ENCODE measurements around the gene KYAT1.

The KYAT1 gene

GRCh38 chr9:128906741-128907140 is 25.0 kb upstream of the KYAT1 start:
- DNase-seq = no peak

DNA sequence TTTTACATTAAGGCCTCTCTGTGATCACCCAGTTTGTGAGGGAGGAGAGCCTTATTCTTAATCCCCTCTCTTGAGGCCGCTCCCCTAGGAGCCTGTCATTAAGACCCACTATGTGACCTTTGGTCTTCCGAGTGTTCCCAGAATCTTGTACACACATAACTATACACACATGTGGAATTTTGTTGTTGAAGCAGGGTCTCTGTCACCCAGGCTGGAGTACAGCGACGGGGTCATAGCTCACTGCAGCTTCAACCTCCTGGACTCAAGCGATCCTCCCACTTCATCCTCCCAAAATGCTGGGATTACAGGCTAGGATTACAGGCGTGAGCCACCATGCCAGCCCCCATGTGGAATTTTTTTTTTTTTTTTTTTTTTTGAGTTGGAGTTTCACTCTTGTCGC is 24.2 kb upstream of the KYAT1 start:
- no peak for DNase-seq

DNA sequence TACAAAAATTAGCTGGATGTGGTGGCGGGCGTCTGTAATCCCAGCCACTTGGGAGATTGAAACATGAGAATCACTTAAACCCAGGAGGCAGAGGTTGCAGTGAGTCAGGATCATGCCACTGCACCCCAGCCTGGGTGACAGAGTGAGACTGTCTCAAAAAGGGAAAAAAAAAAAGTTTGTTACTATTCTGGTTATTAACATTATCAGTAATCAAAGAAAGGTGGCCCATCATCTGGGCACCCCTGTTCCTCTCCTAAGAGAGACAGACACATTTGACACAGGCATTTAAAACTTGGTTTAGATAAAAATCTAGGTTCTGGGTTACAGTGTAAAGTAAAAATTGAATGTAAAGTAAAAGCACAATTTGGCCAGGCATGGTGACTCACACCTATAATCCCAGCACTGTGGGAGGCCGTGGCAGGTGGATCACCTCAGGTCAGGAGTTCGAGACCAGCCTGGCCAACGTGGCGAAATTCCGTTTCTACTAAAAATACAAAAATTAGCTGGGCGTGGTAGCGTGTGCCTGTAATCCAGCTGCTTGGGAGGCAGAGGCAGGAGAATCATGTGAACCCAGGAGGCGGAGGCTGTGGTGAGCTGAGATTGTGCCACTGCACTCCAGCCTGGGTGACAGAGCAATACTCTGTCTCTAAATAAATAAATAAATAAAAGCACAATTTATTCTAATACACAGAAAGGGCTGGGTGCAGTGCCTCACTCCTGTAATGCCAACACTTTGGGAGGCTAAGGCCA is 22.3 kb upstream of the KYAT1 start:
- DNase-seq = peak in 1 of 3 donors; percentile 25

DNA sequence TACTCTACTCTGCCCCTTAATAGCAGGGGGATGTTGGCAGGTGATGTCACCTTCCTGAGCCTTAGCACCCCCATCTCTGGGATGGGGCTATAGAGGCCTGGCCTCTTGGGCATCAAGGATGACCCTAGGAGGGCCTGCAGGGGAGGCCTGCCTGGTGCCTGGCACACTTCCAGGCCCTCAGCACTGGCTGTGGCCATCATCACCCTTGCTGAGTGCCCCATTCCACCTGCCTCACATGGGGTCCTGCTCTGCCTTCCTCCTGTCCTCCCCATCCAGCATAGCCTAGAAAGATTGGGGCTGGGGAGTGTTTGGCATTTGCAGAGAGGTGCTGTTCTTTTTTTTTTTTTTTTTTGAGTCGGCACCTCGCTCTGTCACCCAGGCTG is 21.3 kb upstream of the KYAT1 start:
- no peak for DNase-seq

DNA sequence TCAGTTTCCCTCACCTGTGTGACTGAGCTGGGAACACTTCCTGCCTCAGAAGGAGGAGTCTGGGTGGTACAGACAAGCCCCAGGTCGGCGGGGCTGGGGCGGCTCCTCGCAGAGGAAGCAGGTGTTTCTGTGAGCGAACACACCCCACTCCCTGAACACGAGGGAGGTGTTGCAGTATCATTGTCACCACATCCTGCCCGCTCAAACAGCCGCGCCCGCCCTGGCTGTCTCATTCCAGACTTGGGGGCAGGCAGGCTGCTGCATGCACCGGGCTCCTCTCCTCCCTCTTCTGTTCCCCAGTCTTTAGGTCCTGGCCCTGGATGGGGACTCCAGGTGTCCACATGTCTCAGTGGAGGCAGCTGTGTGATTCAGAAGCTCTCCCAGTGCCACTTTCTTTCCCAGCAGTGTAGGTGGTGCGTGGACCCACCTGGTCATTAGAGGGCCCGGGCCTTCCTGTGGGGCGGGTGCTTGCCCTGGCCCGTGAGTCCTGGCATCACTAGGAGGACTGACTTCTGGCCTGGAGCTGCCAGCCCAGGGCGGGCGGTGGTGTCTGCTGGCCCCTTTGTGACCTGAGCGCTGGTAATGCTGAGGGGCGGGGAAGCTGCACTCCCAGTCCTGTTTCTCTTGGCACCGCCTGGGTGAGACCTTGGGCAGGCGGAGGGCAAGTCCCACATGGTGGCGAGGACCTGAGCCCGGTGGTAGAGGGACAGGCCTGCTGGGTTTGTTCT is 20.8 kb upstream of the KYAT1 start:
- DNase-seq = no peak

DNA sequence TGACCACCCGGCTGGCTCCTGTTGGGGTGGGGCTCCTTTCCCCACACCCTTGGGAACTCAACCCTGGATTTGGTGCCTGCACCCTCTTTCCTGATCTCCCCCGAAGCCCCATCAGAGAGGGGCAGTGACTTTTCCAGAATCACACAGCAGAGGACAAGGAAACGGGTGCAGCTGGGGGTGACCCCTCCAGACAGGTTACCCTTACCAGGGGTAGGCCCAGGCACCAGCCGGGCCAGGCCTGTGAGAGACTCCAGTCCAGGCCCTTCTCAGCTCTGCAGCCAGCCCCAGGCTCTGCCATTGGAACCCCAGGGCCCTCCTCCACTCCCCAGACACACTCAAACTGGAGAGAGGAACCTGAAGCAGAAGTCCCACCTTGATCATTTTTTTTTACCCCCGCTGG is 20.1 kb upstream of the KYAT1 start:
- DNase-seq = no peak

GRCh38 chr9:128901379-128901778 is 19.6 kb upstream of the KYAT1 start:
- DNase-seq = no peak

GRCh38 chr9:128899566-128900322 is 18.0 kb upstream of the KYAT1 start:
- peak in 1 of 3 donors; percentile 57 for DNase-seq

GRCh38 chr9:128898845-128899565 is 17.3 kb upstream of the KYAT1 start:
- DNase-seq = no peak

- DNase-seq = no peak
These were observed 16.6 kb upstream of the KYAT1 start for GRCh38 chr9:128898382-128898781.

GRCh38 chr9:128895556-128895955 is 13.8 kb upstream of the KYAT1 start:
- DNase-seq = no peak

DNA sequence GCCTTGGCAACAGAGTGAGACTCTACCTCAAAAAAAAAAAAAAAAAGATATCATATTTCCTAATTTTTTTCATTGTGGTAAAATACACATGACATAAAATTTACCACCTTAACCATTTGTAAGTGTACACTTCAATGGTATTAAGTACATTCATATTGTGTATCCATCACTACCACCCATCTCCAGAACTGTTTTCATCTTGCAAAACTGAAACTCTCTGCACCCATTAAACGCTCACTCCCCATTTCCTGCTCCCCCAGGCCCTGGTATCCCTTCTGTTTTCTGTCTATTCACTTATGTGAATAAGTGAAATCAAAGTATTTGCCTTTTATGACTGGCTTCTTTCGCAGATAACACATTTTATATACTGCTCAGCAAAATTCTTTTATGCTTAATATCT is 13.0 kb upstream of the KYAT1 start:
- DNase-seq = no peak

DNA sequence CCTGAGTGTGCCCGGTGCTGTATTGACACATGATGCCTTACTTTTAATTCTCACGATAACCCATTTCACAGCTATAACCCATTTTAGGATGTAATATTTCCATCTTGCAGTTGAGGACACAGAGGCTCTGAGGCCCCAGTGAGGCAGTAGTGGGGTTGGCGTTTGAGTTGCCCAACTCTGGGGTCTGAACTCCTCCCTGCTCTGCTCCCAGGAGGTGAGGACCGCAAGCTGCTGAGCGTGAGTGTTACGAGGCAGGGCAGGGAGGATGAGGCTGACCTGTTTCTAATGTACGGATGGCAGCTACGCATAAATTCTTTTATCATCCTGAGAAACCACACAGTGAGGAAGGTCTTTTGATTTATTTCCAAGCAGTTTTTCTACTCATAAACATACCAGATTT is 11.6 kb upstream of the KYAT1 start:
- no peak for DNase-seq

- DNase-seq = peak; percentile 38 to 67 (median 46)
These were observed 10.6 kb upstream of the KYAT1 start for GRCh38 chr9:128892221-128892921.

DNA sequence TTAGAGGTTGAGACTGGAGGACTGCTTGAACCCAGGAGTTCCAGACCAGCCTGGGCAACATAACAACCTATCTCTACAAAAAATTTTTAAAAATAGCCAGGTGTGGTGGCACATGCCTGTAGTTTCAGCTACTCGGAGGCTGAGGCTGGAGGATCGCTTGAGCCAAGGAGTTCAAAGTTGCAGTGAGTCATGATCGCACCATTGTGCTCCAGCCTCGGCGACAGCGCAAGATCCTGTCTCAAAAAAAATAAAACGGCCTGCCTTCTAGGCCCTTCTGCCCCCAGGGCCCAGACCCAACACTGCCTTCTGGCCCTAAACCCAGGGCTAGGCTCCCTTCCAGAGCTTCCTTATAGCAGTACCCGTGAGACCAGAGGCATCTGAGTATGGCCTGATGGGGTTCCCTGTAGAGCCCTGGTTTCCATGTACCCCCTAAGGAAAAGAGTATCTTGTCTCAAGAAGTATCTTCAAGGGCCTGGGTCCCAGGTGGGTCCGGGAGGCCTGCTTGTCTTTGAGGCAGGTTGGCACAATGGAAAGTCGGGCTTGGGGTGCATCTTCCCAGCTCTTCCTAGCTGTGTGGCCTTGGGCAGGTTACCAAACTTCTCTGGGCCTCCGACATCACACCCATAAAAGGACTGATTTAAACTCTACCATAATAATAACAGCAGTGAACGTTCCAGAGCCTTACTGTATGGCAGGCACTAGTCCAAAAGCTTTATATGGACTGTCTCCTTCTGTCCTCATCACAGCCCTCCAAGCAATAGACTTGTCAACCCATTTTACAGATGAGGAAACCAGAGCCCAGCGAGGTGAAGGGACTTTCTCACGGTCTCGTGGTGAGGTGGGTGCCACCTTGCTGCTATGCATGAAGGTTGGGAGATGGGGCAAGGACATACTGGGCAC is 9.8 kb upstream of the KYAT1 start:
- DNase-seq = no peak

DNA sequence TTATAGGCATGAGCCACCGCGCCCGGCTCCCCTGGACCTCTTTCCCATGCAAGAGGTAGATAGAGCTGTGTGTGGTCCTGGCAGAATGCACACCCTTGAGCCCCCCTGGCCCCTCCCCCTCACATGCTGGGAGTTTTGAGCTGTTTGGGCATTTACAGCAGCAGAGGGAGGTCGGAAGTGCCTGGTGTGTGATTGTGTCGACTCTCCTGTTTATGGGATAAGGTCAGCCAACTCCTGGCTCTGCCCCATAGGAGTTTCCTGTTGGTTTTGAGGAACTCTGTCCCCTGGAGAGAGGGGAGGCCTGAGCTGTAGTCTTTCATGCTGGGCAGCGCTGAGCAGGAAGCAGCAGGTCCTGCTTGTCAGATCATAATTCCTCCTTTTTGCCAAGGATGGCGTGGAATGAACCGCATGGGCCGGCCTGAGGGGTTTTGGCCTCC is 6.2 kb upstream of the KYAT1 start:
- DNase-seq = no peak

GRCh38 chr9:128887049-128887448 is 5.3 kb upstream of the KYAT1 start:
- DNase-seq = no peak

DNA sequence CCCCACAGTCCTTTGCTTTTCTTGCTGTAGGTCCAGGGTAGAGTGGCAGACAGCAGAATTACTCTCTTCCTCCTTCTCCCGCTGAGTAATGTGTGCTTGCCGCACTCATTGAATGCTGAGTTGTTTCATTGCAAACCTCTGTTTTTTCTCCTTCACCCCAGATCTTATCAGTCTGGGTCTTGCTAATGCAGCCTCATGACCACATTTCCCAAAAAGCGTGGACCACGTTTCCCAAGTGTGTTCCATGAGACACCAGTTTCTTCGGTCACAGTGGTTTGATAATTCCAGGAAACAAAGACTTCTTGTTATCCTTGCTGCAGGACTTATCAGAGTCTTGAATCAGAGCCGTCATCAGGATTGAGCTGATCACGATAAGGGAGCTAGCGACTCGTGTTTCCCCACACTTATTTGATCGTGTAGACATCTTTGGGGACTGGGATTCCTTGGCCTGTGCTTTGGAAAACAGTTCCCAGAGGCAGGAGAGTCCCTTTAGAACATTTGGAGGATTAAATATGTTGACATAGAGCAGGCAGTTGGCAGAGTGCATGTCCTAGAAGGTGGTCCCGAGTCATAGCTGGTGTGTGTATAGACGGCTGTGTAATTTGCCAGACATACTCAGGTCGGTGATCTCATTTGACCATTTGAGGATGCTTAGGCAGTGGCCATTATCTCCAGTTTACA is 4.6 kb upstream of the KYAT1 start:
- no peak for DNase-seq

DNA sequence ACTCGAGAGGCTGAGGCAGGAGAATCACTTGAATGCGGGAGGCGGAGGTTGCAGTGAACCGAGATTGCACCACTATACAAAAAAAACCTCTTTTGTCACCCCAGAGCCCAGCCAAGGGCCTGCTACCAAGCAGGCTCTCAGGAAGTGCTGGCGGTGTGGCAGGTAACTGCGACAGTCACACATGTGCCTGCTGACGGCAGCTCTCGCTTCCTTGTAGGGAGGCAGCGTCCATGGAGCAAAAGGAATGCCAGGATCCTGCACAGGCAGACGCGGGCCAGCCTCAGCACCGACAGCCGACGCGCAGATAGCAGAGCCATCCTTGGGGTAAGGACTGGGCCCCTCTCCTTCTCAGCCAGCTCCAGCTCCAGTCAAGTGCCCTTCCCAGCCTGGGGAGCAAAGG is 4.0 kb upstream of the KYAT1 start:
- no peak for DNase-seq

- no peak for DNase-seq
These were observed 3.6 kb upstream of the KYAT1 start for GRCh38 chr9:128885376-128885775.

DNA sequence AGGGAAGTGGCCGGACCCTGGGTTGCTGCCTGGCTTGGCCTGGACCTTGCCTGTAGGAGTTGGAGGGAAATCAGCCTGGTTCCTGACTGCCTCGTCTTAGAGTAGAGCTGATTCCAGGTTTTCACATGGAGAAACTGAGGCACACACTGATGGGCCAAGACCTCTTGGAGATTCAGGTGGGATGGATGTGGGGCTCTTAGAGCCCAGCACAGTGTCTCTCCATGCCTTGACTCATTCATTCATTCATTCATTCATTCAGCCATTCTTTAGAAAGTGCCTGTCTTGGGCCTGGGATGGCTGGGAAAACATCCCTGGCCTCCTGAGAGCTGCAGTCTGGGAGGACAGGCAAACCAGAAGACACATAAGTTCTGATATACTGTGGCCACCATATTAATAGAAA is 2.4 kb upstream of the KYAT1 start:
- DNase-seq = no peak

Measured in suppressor macrophage treated with lipopolysaccharide for 1 hour (primary cell).